A549 (cell line): ENCODE results near the gene KDM4B.

Source experiments
- CEBPB ChIP-seq, 2 experiments: fragments of >200 bp in 1 of 2; sonication (Bioruptor Twin) in 1 of 2; formaldehyde crosslinking in 1 of 2; IDR thresholded peaks; 2 replicates each; pipeline ENCODE4 v1.6.1; 2012 to 2016
- EP300 ChIP-seq, 2 experiments: fragments of >200 bp; sonication (Bioruptor Twin); formaldehyde crosslinking; IDR thresholded peaks; 2 replicates in 1 of 2; 3 replicates in 1 of 2; pipeline ENCODE4 v1.6.1; 2016 to 2017
- KDM5A ChIP-seq: fragments of 200-600 bp; sonication (generic); IDR thresholded peaks from 2 replicates; pipeline ENCODE4 v1.6.1; 2016; ENCODE audit warnings: antibody characterized with exemption, mild to moderate bottlenecking
- POLR2A ChIP-seq: IDR thresholded peaks from 2 replicates; pipeline ENCODE4 v1.6.1; 2012; ENCODE audit warnings: mild to moderate bottlenecking, low read length
- RNF2 ChIP-seq: fragments of 200-600 bp; sonication (generic); IDR thresholded peaks from 2 replicates; pipeline ENCODE4 v1.6.1; 2016; ENCODE audit warnings: low read depth, mild to moderate bottlenecking, antibody characterized with exemption, moderate library complexity, borderline replicate concordance
- TFCP2L1 ChIP-seq: fragments of 250-450 bp; sonication (Bioruptor Pico); IDR thresholded peaks from 2 replicates; pipeline ENCODE4 v1.5.0; 2021; ENCODE audit warnings: mild to moderate bottlenecking

DNA sequence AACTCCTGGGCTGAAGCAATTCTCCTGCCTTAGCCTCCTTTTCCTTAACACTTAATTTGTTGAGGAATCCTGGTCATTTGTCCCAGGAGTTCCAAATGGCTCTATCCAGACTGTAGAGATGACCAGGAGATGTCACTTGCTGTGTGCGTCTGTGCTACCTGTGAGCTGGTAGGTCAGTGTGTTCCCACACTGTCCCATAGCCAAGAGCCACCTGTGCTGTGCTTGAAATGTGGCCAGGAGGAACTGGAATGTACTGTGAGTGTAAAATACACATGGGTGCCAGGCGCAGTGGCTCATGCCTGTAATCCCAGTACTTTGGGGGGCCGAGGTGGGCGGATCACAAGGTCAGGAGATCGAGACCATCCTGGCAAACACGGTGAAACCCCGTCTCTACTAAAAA is 29.4 kb upstream of the KDM4B start:
- TF ChIP-seq POLR2A (no peak), EP300 (IDR thresholded peaks at IDR 0.05) (no peak), KDM5A (no peak), CEBPB (IDR thresholded peaks at IDR 0.05) (no peak), RNF2 (no peak), TFCP2L1 (CRISPR knock-in tag) (no peak)
